BE2C (cell line): ENCODE data around the gene SRSF4.

Source experiments
- DNase-seq: peaks from one replicate; pipeline ENCODE4 v3.0.0-alpha.2; 2020
- H3K27me3 ChIP-seq: fragments of 250-450 bp; sonication (Bioruptor Pico); 2 replicates; pipeline ENCODE4 v1.5.1; 2020; ENCODE audit warnings: mild to moderate bottlenecking
- H3K36me3 ChIP-seq: fragments of 250-450 bp; sonication (Bioruptor Pico); 2 replicates; pipeline ENCODE4 v1.5.1; 2020; ENCODE audit warnings: mild to moderate bottlenecking
- H3K4me1 ChIP-seq: fragments of 250-450 bp; sonication (Bioruptor Pico); 2 replicates; pipeline ENCODE4 v1.5.1; 2020
- H3K4me3 ChIP-seq: 2 replicates; pipeline ENCODE4 v1.5.1; 2011; ENCODE audit warnings: low read depth, low read length
- H3K9me3 ChIP-seq: fragments of 250-450 bp; sonication (Bioruptor Pico); 2 replicates; pipeline ENCODE4 v1.5.1; 2020
- CTCF ChIP-seq: IDR thresholded peaks from 2 replicates; pipeline ENCODE4 v1.5.1; 2012; ENCODE audit warnings: mild to moderate bottlenecking, low read depth, low read length

Gene SRSF4

DNA sequence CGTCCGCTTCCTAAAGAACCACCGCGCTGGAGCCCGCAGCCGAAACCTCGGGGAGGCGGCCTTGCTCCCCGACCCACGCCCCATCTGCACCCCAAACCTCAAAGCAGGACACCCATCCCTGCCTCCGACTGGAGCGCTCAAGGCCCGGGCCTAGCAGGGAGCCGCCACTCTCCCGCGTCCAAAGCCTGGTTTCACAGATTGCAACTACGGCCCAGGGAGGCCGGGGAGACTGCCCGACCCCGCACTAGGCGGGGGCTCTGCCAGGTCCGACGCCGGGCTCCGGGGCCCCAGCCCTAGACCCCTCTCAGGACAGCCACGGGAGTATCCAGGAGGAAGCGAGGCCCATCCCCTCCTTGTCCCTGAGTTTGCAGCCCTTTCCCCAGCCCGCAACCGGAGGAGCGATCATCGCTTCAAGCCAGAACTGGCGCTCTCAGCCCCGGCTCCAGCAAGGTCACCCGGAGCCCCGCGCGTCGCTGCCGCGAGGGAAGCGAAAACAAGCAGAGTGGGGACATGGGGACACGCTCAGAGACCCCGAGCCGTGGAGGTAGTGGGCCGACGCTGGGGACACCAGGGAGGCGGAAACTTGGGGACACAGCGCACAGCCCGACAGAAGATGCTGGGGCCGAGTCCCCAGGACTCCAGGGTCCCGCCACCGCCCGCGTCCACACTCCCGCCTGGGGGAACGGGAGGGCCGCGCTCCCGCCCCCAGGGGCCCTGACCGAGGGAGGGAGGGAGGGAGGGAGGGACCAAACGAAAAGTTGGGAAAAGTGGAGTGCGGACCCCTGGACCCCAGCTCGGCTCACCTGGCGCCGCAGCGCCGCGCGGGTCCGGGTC, 58.4 kb downstream of the SRSF4 start:
- H3K36me3 ChIP-seq, result no peaks in the 10 kb centered on the region
- no peak overlapping the region for H3K4me3 ChIP-seq
- no peak for DNase-seq
- no peak for TF ChIP-seq CTCF
- peaks cover 24% of the 10 kb centered on the region for H3K27me3 ChIP-seq
- H3K4me1 ChIP-seq, result no peaks in the 10 kb centered on the region
- H3K9me3 ChIP-seq, result no peaks in the 10 kb centered on the region

DNA sequence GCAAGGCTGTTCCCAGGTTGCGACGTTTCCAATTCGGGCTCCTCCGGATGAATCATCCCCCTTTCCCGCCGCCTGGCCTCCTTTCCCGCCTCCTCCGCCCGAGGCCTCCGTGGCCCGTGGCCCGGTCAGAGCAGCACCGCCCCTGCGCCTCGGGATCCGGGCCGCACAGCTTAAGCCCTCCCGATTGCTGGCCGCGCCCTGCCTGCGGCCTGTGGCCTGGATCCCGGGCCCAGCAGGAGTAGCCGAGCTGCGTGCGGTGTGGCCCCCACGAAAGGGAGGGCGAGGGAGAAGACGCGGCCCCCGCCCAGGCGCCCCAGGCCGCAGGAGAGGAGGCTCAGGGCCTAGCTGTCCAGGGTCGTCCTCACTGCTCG, 59.0 kb downstream of the SRSF4 start:
- H3K27me3 ChIP-seq, result peaks cover 24% of the 10 kb centered on the region
- no peak for TF ChIP-seq CTCF
- no peaks in the 10 kb centered on the region for H3K9me3 ChIP-seq
- no peaks in the 10 kb centered on the region; the same call in 1 of the 2 replicates for H3K36me3 ChIP-seq
- H3K4me1 ChIP-seq, result no peaks in the 10 kb centered on the region
- H3K4me3 ChIP-seq, result no peak overlapping the region
- no peak for DNase-seq

DNA sequence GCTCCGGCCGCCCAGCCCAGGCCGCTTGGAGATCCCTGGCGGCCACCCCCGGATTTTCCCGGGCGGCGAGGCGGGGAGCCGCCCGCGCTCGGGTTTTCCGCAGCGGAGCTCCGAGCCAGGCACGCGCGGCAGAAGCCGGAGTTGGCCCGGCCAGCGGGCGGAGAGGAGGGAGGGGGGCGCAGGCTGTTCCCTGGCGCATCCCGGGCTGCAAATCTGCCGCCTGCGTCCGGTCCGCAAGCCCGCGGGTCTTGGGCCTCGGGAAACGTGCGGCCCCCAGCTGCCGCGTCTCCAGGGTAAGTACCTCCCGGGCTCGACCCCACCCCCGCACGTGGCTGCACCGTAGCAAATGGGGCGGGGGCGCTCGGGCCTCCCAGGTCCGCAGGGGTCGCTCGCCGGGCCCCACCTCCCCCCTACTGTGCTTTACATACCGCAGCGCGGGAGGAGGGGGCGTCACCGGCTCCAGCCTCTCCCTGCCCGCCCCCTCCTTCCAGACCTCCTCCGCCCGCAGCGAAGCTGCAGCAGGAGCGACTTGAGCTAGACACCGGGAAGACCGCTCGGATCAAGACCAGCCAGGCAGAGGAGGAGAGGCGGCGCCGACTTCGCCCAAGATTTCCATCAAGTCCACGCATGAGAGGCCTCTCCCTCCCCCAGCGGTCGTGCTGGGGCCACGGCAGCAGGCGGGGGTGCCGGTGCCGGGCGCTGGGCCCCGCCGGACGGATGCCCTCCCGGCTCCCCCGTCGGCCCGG, 59.6 kb downstream of the SRSF4 start:
- no peaks in the 10 kb centered on the region; the same call in 1 of the 2 replicates for H3K36me3 ChIP-seq
- H3K9me3 ChIP-seq, result no peaks in the 10 kb centered on the region
- no peaks in the 10 kb centered on the region for H3K4me1 ChIP-seq
- peak overlapping the region; percentile 34 for H3K4me3 ChIP-seq
- DNase-seq, result no peak
- no peak for TF ChIP-seq CTCF
- H3K27me3 ChIP-seq, result peaks cover 24% of the 10 kb centered on the region

DNA sequence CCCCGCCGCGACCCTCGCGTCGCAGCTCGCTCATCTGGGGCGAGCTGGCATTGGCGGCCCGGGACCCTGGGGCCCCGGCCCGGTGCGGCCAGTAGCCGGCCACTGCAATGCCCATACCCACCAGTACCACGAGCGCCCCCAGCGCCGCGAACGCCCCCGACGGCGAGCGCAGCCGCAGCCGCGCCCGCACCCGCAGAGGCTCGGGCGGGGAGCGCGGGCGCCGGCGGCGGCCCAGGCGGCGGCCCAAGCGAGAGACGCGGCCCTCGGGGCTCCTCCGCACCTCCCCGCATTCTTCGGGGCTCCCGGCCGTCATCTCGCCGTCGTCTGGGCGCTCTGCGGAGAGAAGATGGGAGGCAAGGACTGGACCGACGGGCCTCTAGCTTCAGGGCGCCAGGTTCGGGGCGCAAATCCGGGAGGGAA, 60.2 kb downstream of the SRSF4 start:
- no peaks in the 10 kb centered on the region for H3K4me1 ChIP-seq
- DNase-seq, result peak; percentile 33
- no peaks in the 10 kb centered on the region; the same call in 1 of the 2 replicates for H3K36me3 ChIP-seq
- H3K9me3 ChIP-seq, result no peaks in the 10 kb centered on the region
- H3K27me3 ChIP-seq, result peaks cover 24% of the 10 kb centered on the region
- no peak for TF ChIP-seq CTCF
- peak overlapping the region; percentile 34 for H3K4me3 ChIP-seq

DNA sequence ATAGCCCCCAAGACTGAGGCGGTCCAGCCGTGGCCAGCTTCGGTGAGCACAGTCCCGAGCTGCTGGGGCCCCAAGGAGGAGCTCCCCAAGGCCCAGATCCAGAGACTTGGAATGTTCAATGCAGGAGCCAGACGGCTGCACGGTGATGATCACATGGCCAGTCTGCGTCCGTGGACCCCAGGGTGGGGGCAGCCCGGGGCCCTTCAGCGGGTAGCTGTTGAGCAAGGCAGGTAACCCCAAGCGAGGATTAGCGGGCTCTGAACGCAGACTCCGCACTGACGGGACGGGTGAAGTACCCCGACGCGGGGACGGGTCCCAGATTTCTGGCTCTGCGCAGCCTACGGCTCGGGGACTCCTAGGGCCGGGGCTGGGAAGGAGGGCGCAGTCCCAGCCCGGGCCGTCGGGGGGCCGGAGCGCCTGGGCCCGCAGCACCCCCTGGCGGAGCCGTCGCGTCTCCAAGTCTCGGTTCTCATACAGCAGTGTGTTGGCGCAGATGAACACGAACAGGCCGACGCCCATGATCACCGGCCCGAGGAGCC, 60.7 kb downstream of the SRSF4 start:
- H3K4me3 ChIP-seq, result no peak overlapping the region
- no peaks in the 10 kb centered on the region for H3K9me3 ChIP-seq
- peak; percentile 65 for DNase-seq
- peaks cover 24% of the 10 kb centered on the region for H3K27me3 ChIP-seq
- no peaks in the 10 kb centered on the region; the same call in 1 of the 2 replicates for H3K36me3 ChIP-seq
- no peaks in the 10 kb centered on the region for H3K4me1 ChIP-seq
- TF ChIP-seq CTCF, result peak; percentile 52
